Measurements from ENCODE around the gene EXOC3. TPM values are rescaled to one million over a fixed set of nuclear protein-coding genes. Genes with fewer than 3 reads are reported as not detected.

The EXOC3 gene
- total RNA-seq, 1 experiment from 2014 or later = 55.0 TPM

DNA sequence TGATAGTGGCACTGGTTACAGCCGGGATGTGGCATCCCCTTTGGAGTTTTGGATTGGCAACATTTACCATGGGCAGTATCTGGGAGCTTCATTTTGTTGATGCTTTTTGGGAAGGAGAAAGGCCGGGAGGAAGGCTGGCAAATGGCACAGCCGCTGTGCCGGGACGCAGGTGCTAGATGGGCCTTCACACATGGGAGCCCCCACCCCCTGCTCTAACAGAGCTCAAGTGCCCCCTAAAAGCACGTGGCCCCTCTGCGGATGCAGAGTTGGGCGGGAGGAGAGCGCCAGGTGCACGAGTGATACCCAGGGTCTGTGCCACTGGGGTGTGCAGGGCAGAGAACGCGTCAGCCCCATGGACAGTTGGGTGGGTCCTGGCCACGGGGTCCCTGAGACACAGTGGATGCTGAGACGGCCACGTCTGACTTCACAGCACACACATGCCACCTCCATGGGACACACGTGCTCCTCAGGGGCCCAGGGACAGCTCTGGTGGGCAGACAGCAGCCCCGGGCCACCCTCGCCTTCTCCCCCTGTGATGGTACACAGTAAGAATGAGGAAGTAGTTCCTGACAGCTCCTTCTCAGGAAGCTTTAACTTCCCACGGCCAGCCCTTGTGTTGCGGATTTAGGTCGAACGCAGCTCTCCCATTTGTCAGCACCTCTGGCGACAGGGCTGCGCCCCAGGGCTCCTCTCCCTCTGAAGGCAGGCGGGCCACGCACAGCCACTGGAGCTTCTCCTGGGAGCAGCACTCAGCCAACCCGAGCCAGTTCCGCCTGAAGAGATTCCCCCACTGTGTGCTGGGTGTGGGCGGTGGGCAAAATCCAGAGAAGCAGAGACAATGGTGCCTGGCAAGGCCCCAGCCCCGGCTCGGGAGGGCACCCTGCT is 70.5 kb downstream of the EXOC3 start:
- DNase-seq (ENCODE audit: low read depth, low spot score) = no peak

DNA sequence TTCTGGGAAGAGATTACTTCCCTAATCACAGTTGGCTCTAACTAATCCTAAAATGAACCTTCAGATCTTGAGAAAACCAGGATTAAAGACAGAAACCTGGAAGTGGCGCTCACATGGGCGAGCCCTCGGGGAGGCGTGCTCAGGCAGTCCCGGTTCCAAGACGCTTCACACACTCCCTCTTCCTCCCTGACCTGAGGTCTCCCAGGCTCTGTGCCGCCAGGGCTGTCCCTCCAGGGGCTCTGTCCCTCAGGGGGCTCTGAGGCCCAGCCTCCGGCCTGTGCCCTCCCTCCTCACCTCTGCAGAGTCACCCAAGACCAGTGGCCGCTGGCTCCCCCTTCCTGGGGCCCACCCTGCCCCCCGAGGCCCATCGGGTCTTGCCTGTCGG is 71.1 kb downstream of the EXOC3 start:
- ATAC-seq (peak; percentile 41; the same call in 1 of the 2 replicates), DNase-seq (ENCODE audit: low read depth, low spot score) (no peak)
- Histone ChIP-seq H3K27ac (ENCODE audit: low read length) (no peak overlapping the region), H3K4me3 (ENCODE audit: low read depth in 2 of 2, low read length in 2 of 2) (no peak overlapping the region), H3K9me3 (ENCODE audit: control insufficient read depth, insufficient read depth, low read depth, low read length) (no peaks in the 10 kb centered on the region), H3K36me3 (ENCODE audit: control insufficient read depth, insufficient read depth, low read length) (no peaks in the 10 kb centered on the region), H3K27me3 (ENCODE audit: control insufficient read depth, insufficient read depth, low read length) (no peaks in the 10 kb centered on the region), H3K4me1 (ENCODE audit: control insufficient read depth, insufficient read depth, low read length) (no peaks in the 10 kb centered on the region)
- ChIA-PET CTCF (no interaction called here), POLR2A (no interaction called here)
- intact Hi-C loops (cut with micrococcal nuclease; ENCODE audit: unreplicated experiment) = no loop called here
- in situ Hi-C loops (cut with HindIII; ENCODE audit: low pct_unique_long_range_greater_than_20kb, low sequenced_read_pairs) = no loop called here
- TF ChIP-seq, protein P1, sequence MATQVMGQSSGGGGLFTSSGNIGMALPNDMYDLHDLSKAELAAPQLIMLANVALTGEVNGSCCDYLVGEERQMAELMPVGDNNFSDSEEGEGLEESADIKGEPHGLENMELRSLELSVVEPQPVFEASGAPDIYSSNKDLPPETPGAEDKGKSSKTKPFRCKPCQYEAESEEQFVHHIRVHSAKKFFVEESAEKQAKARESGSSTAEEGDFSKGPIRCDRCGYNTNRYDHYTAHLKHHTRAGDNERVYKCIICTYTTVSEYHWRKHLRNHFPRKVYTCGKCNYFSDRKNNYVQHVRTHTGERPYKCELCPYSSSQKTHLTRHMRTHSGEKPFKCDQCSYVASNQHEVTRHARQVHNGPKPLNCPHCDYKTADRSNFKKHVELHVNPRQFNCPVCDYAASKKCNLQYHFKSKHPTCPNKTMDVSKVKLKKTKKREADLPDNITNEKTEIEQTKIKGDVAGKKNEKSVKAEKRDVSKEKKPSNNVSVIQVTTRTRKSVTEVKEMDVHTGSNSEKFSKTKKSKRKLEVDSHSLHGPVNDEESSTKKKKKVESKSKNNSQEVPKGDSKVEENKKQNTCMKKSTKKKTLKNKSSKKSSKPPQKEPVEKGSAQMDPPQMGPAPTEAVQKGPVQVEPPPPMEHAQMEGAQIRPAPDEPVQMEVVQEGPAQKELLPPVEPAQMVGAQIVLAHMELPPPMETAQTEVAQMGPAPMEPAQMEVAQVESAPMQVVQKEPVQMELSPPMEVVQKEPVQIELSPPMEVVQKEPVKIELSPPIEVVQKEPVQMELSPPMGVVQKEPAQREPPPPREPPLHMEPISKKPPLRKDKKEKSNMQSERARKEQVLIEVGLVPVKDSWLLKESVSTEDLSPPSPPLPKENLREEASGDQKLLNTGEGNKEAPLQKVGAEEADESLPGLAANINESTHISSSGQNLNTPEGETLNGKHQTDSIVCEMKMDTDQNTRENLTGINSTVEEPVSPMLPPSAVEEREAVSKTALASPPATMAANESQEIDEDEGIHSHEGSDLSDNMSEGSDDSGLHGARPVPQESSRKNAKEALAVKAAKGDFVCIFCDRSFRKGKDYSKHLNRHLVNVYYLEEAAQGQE (IDR thresholded peaks at IDR 0.05; ENCODE audit: insufficient read depth in 1 of 2, low read depth in 2 of 2, low read length in 1 of 2) = no peak
- TF ChIP-seq, protein P2, sequence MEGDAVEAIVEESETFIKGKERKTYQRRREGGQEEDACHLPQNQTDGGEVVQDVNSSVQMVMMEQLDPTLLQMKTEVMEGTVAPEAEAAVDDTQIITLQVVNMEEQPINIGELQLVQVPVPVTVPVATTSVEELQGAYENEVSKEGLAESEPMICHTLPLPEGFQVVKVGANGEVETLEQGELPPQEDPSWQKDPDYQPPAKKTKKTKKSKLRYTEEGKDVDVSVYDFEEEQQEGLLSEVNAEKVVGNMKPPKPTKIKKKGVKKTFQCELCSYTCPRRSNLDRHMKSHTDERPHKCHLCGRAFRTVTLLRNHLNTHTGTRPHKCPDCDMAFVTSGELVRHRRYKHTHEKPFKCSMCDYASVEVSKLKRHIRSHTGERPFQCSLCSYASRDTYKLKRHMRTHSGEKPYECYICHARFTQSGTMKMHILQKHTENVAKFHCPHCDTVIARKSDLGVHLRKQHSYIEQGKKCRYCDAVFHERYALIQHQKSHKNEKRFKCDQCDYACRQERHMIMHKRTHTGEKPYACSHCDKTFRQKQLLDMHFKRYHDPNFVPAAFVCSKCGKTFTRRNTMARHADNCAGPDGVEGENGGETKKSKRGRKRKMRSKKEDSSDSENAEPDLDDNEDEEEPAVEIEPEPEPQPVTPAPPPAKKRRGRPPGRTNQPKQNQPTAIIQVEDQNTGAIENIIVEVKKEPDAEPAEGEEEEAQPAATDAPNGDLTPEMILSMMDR (IDR thresholded peaks at IDR 0.05) = no peak
- TF ChIP-seq SIN3A (IDR thresholded peaks at IDR 0.05; ENCODE audit: borderline replicate concordance, insufficient read depth, low read depth, low read length) = no peak
- no peak for TF ChIP-seq POLR2AphosphoS5 (IDR thresholded peaks at IDR 0.05; ENCODE audit: low read depth, low read length)
- no peak for TF ChIP-seq TCF7L2 (IDR thresholded peaks at IDR 0.05; ENCODE audit: low read depth, low read length)
- BruUV-seq (replicated peaks) = no TSS peak

More for the DNA sequence above, 70.5 kb downstream of the EXOC3 start:
- H3K36me3 ChIP-seq (ENCODE audit: control insufficient read depth, insufficient read depth, low read length) = no peaks in the 10 kb centered on the region
- no peak overlapping the region for H3K4me3 ChIP-seq (ENCODE audit: low read depth in 2 of 2, low read length in 2 of 2)
- no TSS peak for BruUV-seq (replicated peaks)
- H3K4me1 ChIP-seq (ENCODE audit: control insufficient read depth, insufficient read depth, low read length) = no peaks in the 10 kb centered on the region
- intact Hi-C loops (cut with micrococcal nuclease; ENCODE audit: unreplicated experiment) = no loop called here
- H3K27ac ChIP-seq (ENCODE audit: low read length) = no peak overlapping the region
- POLR2A ChIA-PET = no interaction called here
- no peaks in the 10 kb centered on the region for H3K9me3 ChIP-seq (ENCODE audit: control insufficient read depth, insufficient read depth, low read depth, low read length)
- CTCF ChIA-PET = no interaction called here
- ATAC-seq = no peak; the same call in 1 of the 2 replicates
- in situ Hi-C loops (cut with HindIII; ENCODE audit: low pct_unique_long_range_greater_than_20kb, low sequenced_read_pairs) = no loop called here
- TF ChIP-seq POLR2AphosphoS5 (IDR thresholded peaks at IDR 0.05; ENCODE audit: low read depth, low read length) (no peak), TCF7L2 (IDR thresholded peaks at IDR 0.05; ENCODE audit: low read depth, low read length) (no peak), SIN3A (IDR thresholded peaks at IDR 0.05; ENCODE audit: borderline replicate concordance, insufficient read depth, low read depth, low read length) (no peak)
- TF ChIP-seq, protein P1 (IDR thresholded peaks at IDR 0.05; ENCODE audit: insufficient read depth in 1 of 2, low read depth in 2 of 2, low read length in 1 of 2) = no peak
- TF ChIP-seq, protein P2 (IDR thresholded peaks at IDR 0.05) = no peak
- no peaks in the 10 kb centered on the region for H3K27me3 ChIP-seq (ENCODE audit: control insufficient read depth, insufficient read depth, low read length)
